Esophagus muscularis mucosa (tissue), 4 donors: Measurements from ENCODE around the gene ECE2. TPM values are rescaled to one million over a fixed set of nuclear protein-coding genes. Genes with fewer than 3 reads are reported as not detected.

Source experiments
- DNase-seq: peaks from one replicate; pipeline ENCODE4 v3.0.0-alpha.2; 2017; ENCODE audit errors: extremely low spot score
- H3K27ac ChIP-seq, 4 donors: fragments of 200-600 bp; sonication (generic); replicated peaks in 1 of 4; 1 replicate in 3 of 4; 2 replicates in 1 of 4; pipeline ENCODE4 v1.5.1; 2016 to 2019; ENCODE audit warnings: mild to moderate bottlenecking in 1 of 4
- H3K27me3 ChIP-seq, 4 donors: fragments of 200-600 bp; sonication (generic); one replicate each; pipeline versions ENCODE4 v1.5.1 to v1.6.0; 2016 to 2019
- H3K36me3 ChIP-seq, 4 donors: fragments of 200-600 bp; sonication (generic); one replicate each; pipeline ENCODE4 v1.5.1; 2016 to 2019
- H3K4me1 ChIP-seq, 4 donors: fragments of 200-600 bp; sonication (generic); one replicate each; pipeline ENCODE4 v1.5.1; 2016 to 2019
- H3K4me3 ChIP-seq, 4 donors: fragments of 200-600 bp; sonication (generic); 1 replicate in 2 of 4; 2 replicates in 2 of 4; pipeline ENCODE4 v1.5.1; 2016 to 2019; ENCODE audit warnings: mild to moderate bottlenecking in 4 of 4, moderate library complexity in 1 of 4
- H3K9me3 ChIP-seq, 4 donors: fragments of 200-600 bp; sonication (generic); 1 replicate in 3 of 4; 2 replicates in 1 of 4; pipeline ENCODE4 v1.5.1; 2016 to 2019
- CTCF ChIP-seq, 3 experiments: fragments of 200-600 bp in 2 of 3; fragments of 450-650 bp in 1 of 3; sonication (generic) in 2 of 3; IDR thresholded peaks; one replicate each; pipeline ENCODE4 v1.5.1; 2017 to 2019; ENCODE audit warnings: antibody characterized with exemption in 3 of 3, mild to moderate bottlenecking in 2 of 3, moderate library complexity in 1 of 3
- EP300 ChIP-seq: sonication (generic); formaldehyde crosslinking; IDR thresholded peaks from one replicate; pipeline ENCODE4 v1.6.1; 2017; ENCODE audit warnings: antibody characterized with exemption
- POLR2A ChIP-seq: fragments of 450-650 bp; IDR thresholded peaks from one replicate; pipeline ENCODE4 v1.6.1; 2017; ENCODE audit warnings: antibody characterized with exemption, moderate library complexity, mild to moderate bottlenecking, low read depth
- POLR2AphosphoS5 ChIP-seq, 2 donors: sonication (generic); formaldehyde crosslinking; IDR thresholded peaks; one replicate each; pipeline ENCODE4 v1.6.1; 2017; ENCODE audit warnings: antibody characterized with exemption in 2 of 2
- WGBS: methylation state at CpG from one replicate; pipeline ENCODE4 v1.1.5; 2018; 5-methylcytosine and 5-hydroxymethylcytosine counted together
- intact Hi-C: fragments of 100-400 bp; cut with DNase I; formaldehyde crosslinking; loops from one replicate; pipeline ENCODE4 v1.15.1; 2023
- total RNA-seq, 4 donors: library from RNA; depleted of rRNA; stranded (reverse); fragments of >200 nt; gene quantifications; one replicate each; pipeline versions ENCODE4 v1.1.0 to v1.2.1, GENCODE V29; 2016

ECE2 gene
- total RNA-seq = under 1 TPM; 0.42 to 0.69 (median 0.56) TPM

GRCh38 chr3:184275961-184276910, at the start of gene ECE2:
ECE2 (plus strand) TSS chr3:184276022; CDS start chr3:184276154, 132 bp downstream.
- Histone ChIP-seq H3K27me3 (peaks cover 0 to 55% (median 16%) of the 10 kb centered on the region in 4 donors), H3K36me3 (no peaks in the 10 kb centered on the region), H3K27ac (no peak within 1 kb of the TSS), H3K4me3 (peak within 1 kb of the TSS in 2 of 4 donors; percentile 16 to 42), H3K4me1 (peaks cover 0 to 10% (median 7%) of the 10 kb centered on the region in 4 donors), H3K9me3 (no peaks in the 10 kb centered on the region)
- TF ChIP-seq CTCF (IDR thresholded peaks at IDR 0.05) = no peak
- no peak for TF ChIP-seq EP300
- no peak for DNase-seq
- WGBS = 30% methylated on average over 14 of the region's 65 CpGs
- intact Hi-C loops = no loop called here

GRCh38 chr3:184227481-184227935, 48.3 kb upstream of the ECE2 start:
- Histone ChIP-seq H3K4me3 (no peak overlapping the region), H3K36me3 (no peaks in the 10 kb centered on the region), H3K9me3 (no peaks in the 10 kb centered on the region), H3K4me1 (peaks cover 23 to 30% (median 26%) of the 10 kb centered on the region in 4 donors), H3K27me3 (peaks cover 4 to 86% (median 31%) of the 10 kb centered on the region in 4 donors), H3K27ac (no peak overlapping the region)
- WGBS = 68% methylated on average over 2 of the region's 2 CpGs
- TF ChIP-seq CTCF (IDR thresholded peaks at IDR 0.05) (peak; percentile 49 to 79 (median 57)), EP300 (no peak)
- DNase-seq = no peak
- intact Hi-C loops = no loop called here

GRCh38 chr3:184228376-184229137, 47.3 kb upstream of the ECE2 start:
- H3K27me3 ChIP-seq = peaks cover 4 to 88% (median 31%) of the 10 kb centered on the region in 4 donors
- peaks cover 23 to 30% (median 26%) of the 10 kb centered on the region in 4 donors for H3K4me1 ChIP-seq
- H3K9me3 ChIP-seq = no peaks in the 10 kb centered on the region
- no peaks in the 10 kb centered on the region for H3K36me3 ChIP-seq
- TF ChIP-seq POLR2A = no peak
- TF ChIP-seq CTCF (IDR thresholded peaks at IDR 0.05) = no peak
- TF ChIP-seq POLR2AphosphoS5 (IDR thresholded peaks at IDR 0.05) = no peak
- TF ChIP-seq EP300 = no peak
- DNase-seq = no peak
- H3K27ac ChIP-seq = no peak overlapping the region
- intact Hi-C loops = no loop called here
- WGBS = 39% methylated on average over 12 of the region's 12 CpGs
- H3K4me3 ChIP-seq = peak overlapping the region; percentile 52 to 65 (median 56)

- no peaks in the 10 kb centered on the region for H3K9me3 ChIP-seq
- peaks cover 23 to 30% (median 26%) of the 10 kb centered on the region in 4 donors for H3K4me1 ChIP-seq
- peak within 1 kb of the TSS; percentile 52 to 65 (median 56) for H3K4me3 ChIP-seq
- H3K27me3 ChIP-seq = peaks cover 4 to 92% (median 31%) of the 10 kb centered on the region in 4 donors
- DNase-seq = no peak
- H3K27ac ChIP-seq = no peak within 1 kb of the TSS
- no peak for TF ChIP-seq POLR2AphosphoS5 (IDR thresholded peaks at IDR 0.05)
- TF ChIP-seq CTCF (IDR thresholded peaks at IDR 0.05) = peak in 2 of 3 experiments; percentile 11 to 38
- H3K36me3 ChIP-seq = no peaks in the 10 kb centered on the region
- WGBS = no CpG with 5 or more reads among the region's 66 CpGs
- intact Hi-C loops = loop anchor here (5.0 kb wide), 1 partner anchor 42 kb away; the partner anchor contains the start of gene ABCF3
Observed at GRCh38 chr3:184229394-184230080, 46.3 kb upstream of the ECE2 start, which contains the start of gene VWA5B2. VWA5B2 (plus strand) TSS chr3:184229585; CDS start chr3:184230529, 944 bp downstream.
